Keratinocyte (primary cell): ENCODE data around the gene SMAD6. TPM values are rescaled to one million over a fixed set of nuclear protein-coding genes. Genes with fewer than 3 reads are reported as not detected.

Experiments
- DNase-seq: peaks from one replicate; pipeline ENCODE4 v3.0.0-alpha.2; 2011; ENCODE audit warnings: low read depth, missing footprints, low spot score
- FAIRE-seq: peaks from 2 replicates; lab custom pipeline; 2011; peaks lifted over from hg19 to GRCh38; lab: Jason Lieb, UNC
- H2AFZ ChIP-seq: 2 replicates; pipeline ENCODE4 v1.6.0; 2012; ENCODE audit warnings: low read length, control low read depth, inconsistent platforms; ENCODE audit not compliant: control insufficient read depth
- H3K27ac ChIP-seq: 2 replicates; pipeline ENCODE4 v1.5.1; 2011; ENCODE audit warnings: low read length; ENCODE audit not compliant: control insufficient read depth, insufficient read depth
- H3K27me3 ChIP-seq: 3 replicates; pipeline ENCODE4 v1.6.0; 2011; ENCODE audit warnings: low read length; ENCODE audit not compliant: control insufficient read depth, insufficient read depth; ENCODE audit errors: extremely low read depth
- H3K36me3 ChIP-seq, 2 experiments: 2 replicates in 1 of 2; 3 replicates in 1 of 2; pipeline ENCODE4 v1.5.1; 2011; ENCODE audit warnings: low read length in 2 of 2, mild to moderate bottlenecking in 1 of 2; ENCODE audit not compliant: control insufficient read depth in 2 of 2, insufficient read depth in 2 of 2; ENCODE audit errors: extremely low read depth in 1 of 2
- H3K4me1 ChIP-seq: 3 replicates; pipeline ENCODE4 v1.5.1; 2011; ENCODE audit warnings: low read length; ENCODE audit not compliant: control insufficient read depth, insufficient read depth; ENCODE audit errors: extremely low read depth
- H3K4me2 ChIP-seq: 3 replicates; pipeline ENCODE4 v1.6.0; 2011; ENCODE audit warnings: low read depth, low read length; ENCODE audit not compliant: control insufficient read depth, insufficient read depth; ENCODE audit errors: extremely low read depth
- H3K4me3 ChIP-seq, 3 experiments: fragments of 200-600 bp in 1 of 3; sonication (generic) in 1 of 3; 2 replicates in 2 of 3; 3 replicates in 1 of 3; pipeline ENCODE4 v1.5.1; 2011 to 2016; ENCODE audit warnings: low read length in 3 of 3, mild to moderate bottlenecking in 3 of 3, control low read depth in 2 of 3, inconsistent platforms in 1 of 3, low read depth in 1 of 3, mixed read lengths in 1 of 3, mixed run types in 1 of 3, moderate library complexity in 1 of 3; ENCODE audit not compliant: control insufficient read depth in 2 of 3, insufficient read depth in 2 of 3; ENCODE audit errors: extremely low read depth in 1 of 3
- H3K79me2 ChIP-seq: 2 replicates; pipeline ENCODE4 v1.6.0; 2012; ENCODE audit warnings: low read length; ENCODE audit not compliant: control insufficient read depth, insufficient read depth
- H3K9ac ChIP-seq: 3 replicates; pipeline ENCODE4 v1.6.0; 2011; ENCODE audit warnings: low read length; ENCODE audit not compliant: control insufficient read depth, insufficient read depth; ENCODE audit errors: extremely low read depth
- H3K9me1 ChIP-seq: 3 replicates; pipeline ENCODE4 v1.6.0; 2011; ENCODE audit warnings: low read length; ENCODE audit not compliant: control insufficient read depth, insufficient read depth; ENCODE audit errors: extremely low read depth
- H3K9me3 ChIP-seq: 2 replicates; pipeline ENCODE4 v1.5.1; 2012; ENCODE audit warnings: low read depth, low read length; ENCODE audit not compliant: control insufficient read depth
- H4K20me1 ChIP-seq: 3 replicates; pipeline ENCODE4 v1.6.0; 2011; ENCODE audit warnings: low read length; ENCODE audit not compliant: control insufficient read depth, insufficient read depth; ENCODE audit errors: extremely low read depth
- EZH2 ChIP-seq: IDR thresholded peaks from one replicate; pipeline ENCODE4 v1.6.1; 2012; ENCODE audit warnings: inconsistent platforms, mild to moderate bottlenecking, low read length, moderate library complexity
- dilution Hi-C: fragments of 300-500 bp; cut with MboI; formaldehyde crosslinking; loops from one replicate; pipeline ENCODE4 v1.7.0; 2020; ENCODE audit warnings: low sequenced_read_pairs; ENCODE audit not compliant: extremely low pct_ligation_motif_present
- polyA plus RNA-seq, 5 experiments: library from polyadenylated mRNA; depleted of rRNA in 3 of 5; stranded (reverse) in 3 of 5; stranded (forward) in 1 of 5; unstranded in 1 of 5; fragments of >200 nt; gene quantifications; 1 replicate in 1 of 5; 2 replicates in 3 of 5; 3 replicates in 1 of 5; pipeline versions ENCODE4 v1.2.1 to v1.2.3, GENCODE V29; 2011 to 2012; ENCODE audit warnings: missing spikeins in 2 of 5, low read depth in 1 of 5, low replicate concordance in 1 of 5
- TF ChIP-seq, protein P1 (sequence below), 3 experiments: IDR thresholded peaks in 1 of 3; conservative IDR thresholded peaks in 1 of 3; optimal IDR thresholded peaks in 1 of 3; 2 replicates in 2 of 3; 3 replicates in 1 of 3; pipeline versions ENCODE3 to v1.5.1; 2011; ENCODE audit warnings: low read length in 3 of 3, mild to moderate bottlenecking in 3 of 3, moderate library complexity in 2 of 3, control low read depth in 1 of 3, inconsistent platforms in 1 of 3; ENCODE audit not compliant: insufficient read depth in 2 of 3; ENCODE audit errors: extremely low read depth in 1 of 3

The SMAD6 gene
- polyA plus RNA-seq, 1 donor (not counting 4 experiments of a cell fraction or from before 2014, with no cell fraction given): 0.03 TPM

DNA sequence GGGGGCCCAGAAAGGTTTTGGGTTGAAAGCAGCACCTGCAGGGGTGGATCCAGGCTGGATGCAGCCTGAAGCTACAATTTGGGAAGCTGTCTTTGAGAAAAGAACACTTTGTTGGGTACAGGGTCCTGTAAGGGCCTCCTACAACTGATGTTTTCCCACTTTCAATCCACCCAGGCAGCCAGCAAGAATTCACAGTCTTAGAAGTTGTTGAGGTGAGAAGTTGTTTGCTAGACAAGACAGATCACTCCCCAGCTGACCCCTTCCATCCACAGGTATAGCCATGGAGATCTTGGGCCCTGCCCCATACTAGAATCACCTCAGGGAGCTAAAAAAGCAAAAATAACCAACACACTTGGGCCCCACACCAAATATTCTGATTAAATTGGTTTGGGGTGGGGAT is 10.3 kb upstream of the SMAD6 start:
- no peaks in the 10 kb centered on the region for H3K9me3 ChIP-seq
- no peak overlapping the region for H2AFZ ChIP-seq
- no peaks in the 10 kb centered on the region for H3K36me3 ChIP-seq
- H3K9ac ChIP-seq: no peak overlapping the region
- H3K4me1 ChIP-seq: no peaks in the 10 kb centered on the region
- H3K27me3 ChIP-seq: no peaks in the 10 kb centered on the region
- no peak for DNase-seq
- no peak overlapping the region for H3K4me3 ChIP-seq
- H4K20me1 ChIP-seq: no peaks in the 10 kb centered on the region
- dilution Hi-C loops: no loop called here
- TF ChIP-seq, protein P1, sequence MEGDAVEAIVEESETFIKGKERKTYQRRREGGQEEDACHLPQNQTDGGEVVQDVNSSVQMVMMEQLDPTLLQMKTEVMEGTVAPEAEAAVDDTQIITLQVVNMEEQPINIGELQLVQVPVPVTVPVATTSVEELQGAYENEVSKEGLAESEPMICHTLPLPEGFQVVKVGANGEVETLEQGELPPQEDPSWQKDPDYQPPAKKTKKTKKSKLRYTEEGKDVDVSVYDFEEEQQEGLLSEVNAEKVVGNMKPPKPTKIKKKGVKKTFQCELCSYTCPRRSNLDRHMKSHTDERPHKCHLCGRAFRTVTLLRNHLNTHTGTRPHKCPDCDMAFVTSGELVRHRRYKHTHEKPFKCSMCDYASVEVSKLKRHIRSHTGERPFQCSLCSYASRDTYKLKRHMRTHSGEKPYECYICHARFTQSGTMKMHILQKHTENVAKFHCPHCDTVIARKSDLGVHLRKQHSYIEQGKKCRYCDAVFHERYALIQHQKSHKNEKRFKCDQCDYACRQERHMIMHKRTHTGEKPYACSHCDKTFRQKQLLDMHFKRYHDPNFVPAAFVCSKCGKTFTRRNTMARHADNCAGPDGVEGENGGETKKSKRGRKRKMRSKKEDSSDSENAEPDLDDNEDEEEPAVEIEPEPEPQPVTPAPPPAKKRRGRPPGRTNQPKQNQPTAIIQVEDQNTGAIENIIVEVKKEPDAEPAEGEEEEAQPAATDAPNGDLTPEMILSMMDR (optimal IDR thresholded peaks at IDR 0.05 in 1 of 3, IDR thresholded peaks at IDR 0.05 in 1 of 3, conservative IDR thresholded peaks at IDR 0.05 in 1 of 3; ENCODE audit: extremely low read depth in 1 of 3, insufficient read depth in 2 of 3, low read length in 3 of 3): no peak
- no peak for TF ChIP-seq EZH2
- H3K9me1 ChIP-seq: no peaks in the 10 kb centered on the region
- H3K4me2 ChIP-seq: no peak overlapping the region
- no peaks in the 10 kb centered on the region for H3K79me2 ChIP-seq
- FAIRE-seq: no peak
- H3K27ac ChIP-seq: no peak overlapping the region

DNA sequence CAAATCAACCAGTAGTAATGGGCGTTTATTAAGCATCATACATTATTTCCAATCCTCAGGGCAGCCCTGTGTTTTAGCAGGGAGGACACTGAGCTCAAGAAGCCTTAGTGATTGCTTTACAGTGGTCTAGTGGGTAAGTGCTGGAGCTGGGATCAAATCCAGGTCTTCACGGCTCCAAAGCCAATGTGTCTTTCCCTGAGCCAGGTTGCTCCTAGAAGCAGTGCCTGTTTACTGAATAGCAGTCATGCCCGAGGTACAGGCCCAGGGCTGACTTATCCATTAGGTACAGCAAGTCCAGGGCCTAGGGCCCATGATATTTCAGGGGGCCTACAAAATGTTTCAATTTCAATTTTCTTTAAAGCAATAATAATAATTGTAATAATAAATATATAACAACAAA is 9.6 kb upstream of the SMAD6 start:
- dilution Hi-C loops: no loop called here
- Histone ChIP-seq H3K27ac (no peak overlapping the region), H3K4me3 (no peak overlapping the region), H3K36me3 (no peaks in the 10 kb centered on the region), H3K4me1 (no peaks in the 10 kb centered on the region), H2AFZ (no peak overlapping the region), H3K9me1 (no peaks in the 10 kb centered on the region), H3K27me3 (no peaks in the 10 kb centered on the region), H3K9me3 (no peaks in the 10 kb centered on the region), H3K79me2 (no peaks in the 10 kb centered on the region), H4K20me1 (no peaks in the 10 kb centered on the region), H3K9ac (no peak overlapping the region), H3K4me2 (no peak overlapping the region)
- TF ChIP-seq EZH2: no peak
- TF ChIP-seq, protein P1 (optimal IDR thresholded peaks at IDR 0.05 in 1 of 3, IDR thresholded peaks at IDR 0.05 in 1 of 3, conservative IDR thresholded peaks at IDR 0.05 in 1 of 3; ENCODE audit: extremely low read depth in 1 of 3, insufficient read depth in 2 of 3, low read length in 3 of 3): no peak
- DNase-seq: no peak
- FAIRE-seq: no peak
